HuH-7 (cell line): ENCODE data around the gene BMPER.

ENCODE experiments used
- DNase-seq: peaks from one replicate; pipeline ENCODE4 v3.0.0; 2011; ENCODE audit warnings: low spot score

The BMPER gene

DNA sequence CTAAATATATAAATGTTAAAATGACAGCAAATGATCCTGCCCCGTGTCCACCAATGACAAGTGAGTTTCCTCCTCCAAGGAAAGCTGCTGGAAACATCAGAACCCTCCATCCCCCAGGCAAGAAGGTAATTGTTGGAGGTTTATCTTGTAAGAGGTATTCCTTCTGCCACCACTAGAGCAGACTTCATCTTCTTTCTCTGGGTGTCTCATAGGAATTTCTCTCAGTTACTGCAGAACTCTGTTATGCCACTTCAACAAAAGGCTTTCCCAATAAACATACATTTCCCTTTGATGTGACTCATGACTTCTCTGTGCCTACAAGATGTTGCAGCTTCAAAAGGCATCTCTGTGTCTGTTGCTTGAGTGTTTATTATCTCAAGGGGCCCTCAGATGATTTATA lies 279.1 kb downstream of the BMPER start:
- DNase-seq = no peak

DNA sequence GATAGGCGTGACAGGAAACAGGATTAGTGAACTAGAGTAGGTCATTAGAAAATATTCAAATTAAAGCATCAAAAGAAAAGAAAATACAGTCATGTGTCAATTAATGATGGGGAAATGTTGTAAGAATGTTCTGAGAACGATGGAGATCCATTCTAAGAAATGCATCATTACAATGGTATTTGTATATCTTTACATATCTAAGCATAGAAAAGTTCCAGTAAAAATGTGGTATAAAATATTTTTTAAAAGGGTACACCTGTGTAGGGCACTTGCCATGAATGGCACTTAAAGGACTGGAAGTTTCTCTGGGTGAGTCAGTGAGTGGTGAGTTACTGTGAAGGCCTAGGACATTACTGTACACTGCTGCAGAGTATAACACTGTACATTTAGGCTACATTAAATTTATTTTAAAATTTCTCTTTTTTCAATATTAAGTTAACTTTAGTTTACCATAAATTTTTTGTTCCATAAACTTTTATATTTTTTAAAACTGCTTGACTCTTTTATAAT lies 282.5 kb downstream of the BMPER start:
- DNase-seq = no peak

- DNase-seq = no peak
These were observed 283.7 kb downstream of the BMPER start for GRCh38 chr7:34189031-34189430.

GRCh38 chr7:34190299-34190698 lies 285.0 kb downstream of the BMPER start:
- DNase-seq = no peak

- DNase-seq = no peak
These were observed 285.8 kb downstream of the BMPER start for GRCh38 chr7:34191162-34191561.

- no peak for DNase-seq
These were observed 286.6 kb downstream of the BMPER start for GRCh38 chr7:34191771-34192479.

DNA sequence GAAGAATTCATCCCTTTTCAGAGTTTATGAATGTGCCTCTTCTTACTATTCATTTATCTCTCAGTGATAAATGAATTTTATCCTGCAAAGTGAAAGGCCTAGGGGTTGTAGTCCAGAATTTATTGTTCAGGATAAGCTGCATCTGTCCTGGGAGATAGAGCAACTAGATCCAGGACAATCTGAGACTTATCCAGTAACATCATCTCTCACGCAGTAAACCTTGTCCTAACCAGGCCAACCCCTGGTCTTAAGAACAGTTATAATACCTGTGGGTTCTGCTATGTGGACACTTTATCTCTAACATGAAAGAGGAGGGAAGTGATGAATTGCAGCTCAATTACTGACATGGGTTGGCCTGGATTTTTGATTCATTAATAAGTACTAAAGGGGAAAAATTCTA lies 287.6 kb downstream of the BMPER start:
- no peak for DNase-seq

DNA sequence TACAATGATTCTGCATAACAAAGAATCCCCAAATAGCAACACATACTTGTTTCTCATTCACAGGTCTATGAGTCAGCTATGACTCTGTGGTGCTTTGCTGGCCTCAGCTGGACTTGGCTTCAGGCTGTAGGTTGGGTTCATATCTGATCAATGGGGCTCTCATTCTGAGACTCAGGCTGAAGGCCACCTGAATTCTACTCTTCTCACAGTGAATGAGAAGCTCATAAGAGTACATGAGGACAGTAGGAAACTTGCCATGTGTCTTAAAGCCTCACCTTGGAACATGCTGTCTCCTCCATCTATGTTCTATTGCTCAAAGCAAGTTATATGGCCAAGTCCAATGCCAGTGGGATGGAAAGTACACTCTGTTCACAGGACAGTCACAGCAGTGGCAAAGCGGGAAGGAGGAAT lies 292.9 kb downstream of the BMPER start:
- DNase-seq = no peak
